HL-60 (cell line): ENCODE data around the gene AFG3L2.

ENCODE experiments used
- DNase-seq, 2 experiments: peaks; one replicate each; pipeline ENCODE4 v3.0.0-alpha.2; 2010 to 2020; ENCODE audit warnings: low read depth in 1 of 2, low spot score in 1 of 2
- H3K27ac ChIP-seq: fragments of 250-450 bp; sonication (Bioruptor Pico); replicated peaks from 2 replicates; pipeline ENCODE4 v1.5.1; 2020; ENCODE audit warnings: mild to moderate bottlenecking, moderate library complexity
- H3K27me3 ChIP-seq: fragments of 250-450 bp; sonication (Bioruptor Pico); 2 replicates; pipeline ENCODE4 v1.5.1; 2021; ENCODE audit warnings: mild to moderate bottlenecking, moderate library complexity; ENCODE audit not compliant: insufficient read depth, poor library complexity, severe bottlenecking
- H3K4me3 ChIP-seq: replicated peaks from 2 replicates; pipeline ENCODE4 v1.5.1; 2011; ENCODE audit warnings: mild to moderate bottlenecking, control low read depth, low read length; ENCODE audit not compliant: insufficient read depth
- CTCF ChIP-seq: IDR thresholded peaks from one replicate; pipeline ENCODE4 v1.5.1; 2011; ENCODE audit warnings: low read length, control low read depth, inconsistent platforms; ENCODE audit not compliant: insufficient read depth
- GABPA ChIP-seq: IDR thresholded peaks from 2 replicates; pipeline ENCODE4 v1.6.1; 2012; ENCODE audit warnings: low read depth
- POLR2AphosphoS5 ChIP-seq: IDR thresholded peaks from 2 replicates; pipeline ENCODE4 v1.6.1; 2012; ENCODE audit warnings: low read depth
- REST ChIP-seq: IDR thresholded peaks from 2 replicates; pipeline ENCODE4 v1.6.1; 2012; ENCODE audit warnings: low read depth; ENCODE audit not compliant: insufficient replicate concordance
- SPI1 ChIP-seq: IDR thresholded peaks from 2 replicates; pipeline ENCODE4 v1.6.1; 2012; ENCODE audit warnings: low read depth, mild to moderate bottlenecking, borderline replicate concordance

The AFG3L2 gene

GRCh38 chr18:12366784-12367183, 10.2 kb downstream of the AFG3L2 start:
- H3K4me3 ChIP-seq, result no peak overlapping the region
- H3K27ac ChIP-seq, result no peak overlapping the region
- H3K27me3 ChIP-seq, result no peaks in the 10 kb centered on the region
- TF ChIP-seq POLR2AphosphoS5 (no peak), SPI1 (no peak), CTCF (no peak)
- no peak for DNase-seq

GRCh38 chr18:12366379-12366778, 10.6 kb downstream of the AFG3L2 start:
- H3K4me3 ChIP-seq, result no peak overlapping the region
- no peak for DNase-seq
- TF ChIP-seq SPI1 (no peak), GABPA (no peak), REST (no peak), CTCF (no peak), POLR2AphosphoS5 (no peak)
- no peak overlapping the region for H3K27ac ChIP-seq
- no peaks in the 10 kb centered on the region for H3K27me3 ChIP-seq

- no peak for DNase-seq
- no peak for TF ChIP-seq CTCF
- TF ChIP-seq REST, result no peak
- no peak for TF ChIP-seq POLR2AphosphoS5
- no peak for TF ChIP-seq GABPA
- TF ChIP-seq SPI1, result no peak
- Histone ChIP-seq H3K27me3 (no peaks in the 10 kb centered on the region), H3K4me3 (no peak overlapping the region), H3K27ac (no peak overlapping the region)
These were observed 14.4 kb downstream of the AFG3L2 start for GRCh38 chr18:12362473-12363174.
